Fibroblast of villous mesenchyme (primary cell): ENCODE data around the gene RHBDL3. TPM values are rescaled to one million over a fixed set of nuclear protein-coding genes. Genes with fewer than 3 reads are reported as not detected.

Experiments
- DNase-seq: peaks from one replicate; pipeline ENCODE4 v3.0.0-alpha.2; 2010; ENCODE audit warnings: low read depth
- H3K4me3 ChIP-seq: 2 replicates; pipeline ENCODE4 v1.5.1; 2011; ENCODE audit warnings: low read depth, mild to moderate bottlenecking, low read length
- total RNA-seq: library from RNA; depleted of rRNA; stranded (reverse); fragments of >200 nt; gene quantifications from 2 replicates; pipeline ENCODE4 v1.2.3, GENCODE V29; 2012
- TF ChIP-seq, protein P1 (sequence below): IDR thresholded peaks from 2 replicates; pipeline ENCODE4 v1.5.1; 2012; ENCODE audit warnings: low read depth, mild to moderate bottlenecking, low read length; ENCODE audit not compliant: insufficient read depth

The RHBDL3 gene
- total RNA-seq, 1 donor, result not detected

DNA sequence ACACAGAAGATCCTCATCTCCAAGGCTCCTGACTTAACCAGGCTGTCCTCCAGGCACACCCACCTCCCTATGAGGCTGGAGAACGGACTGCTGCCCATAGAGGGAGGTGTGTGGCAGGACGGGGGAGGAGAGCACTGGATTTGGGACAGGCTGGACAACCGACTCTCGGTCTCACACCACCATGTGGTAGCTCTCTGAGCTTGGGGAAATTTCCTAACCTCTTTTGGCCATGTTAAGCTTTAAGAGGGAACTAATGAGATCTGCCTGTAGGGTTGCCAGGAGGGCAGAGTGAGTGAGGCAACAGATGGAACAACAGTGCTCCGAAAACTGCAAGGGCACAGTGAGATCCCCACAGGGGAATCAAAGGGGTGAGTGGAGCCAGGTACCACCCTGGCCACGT, 32.7 kb downstream of the RHBDL3 start:
- TF ChIP-seq, protein P1, sequence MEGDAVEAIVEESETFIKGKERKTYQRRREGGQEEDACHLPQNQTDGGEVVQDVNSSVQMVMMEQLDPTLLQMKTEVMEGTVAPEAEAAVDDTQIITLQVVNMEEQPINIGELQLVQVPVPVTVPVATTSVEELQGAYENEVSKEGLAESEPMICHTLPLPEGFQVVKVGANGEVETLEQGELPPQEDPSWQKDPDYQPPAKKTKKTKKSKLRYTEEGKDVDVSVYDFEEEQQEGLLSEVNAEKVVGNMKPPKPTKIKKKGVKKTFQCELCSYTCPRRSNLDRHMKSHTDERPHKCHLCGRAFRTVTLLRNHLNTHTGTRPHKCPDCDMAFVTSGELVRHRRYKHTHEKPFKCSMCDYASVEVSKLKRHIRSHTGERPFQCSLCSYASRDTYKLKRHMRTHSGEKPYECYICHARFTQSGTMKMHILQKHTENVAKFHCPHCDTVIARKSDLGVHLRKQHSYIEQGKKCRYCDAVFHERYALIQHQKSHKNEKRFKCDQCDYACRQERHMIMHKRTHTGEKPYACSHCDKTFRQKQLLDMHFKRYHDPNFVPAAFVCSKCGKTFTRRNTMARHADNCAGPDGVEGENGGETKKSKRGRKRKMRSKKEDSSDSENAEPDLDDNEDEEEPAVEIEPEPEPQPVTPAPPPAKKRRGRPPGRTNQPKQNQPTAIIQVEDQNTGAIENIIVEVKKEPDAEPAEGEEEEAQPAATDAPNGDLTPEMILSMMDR, result no peak
- DNase-seq, result peak; percentile 20
- no peak overlapping the region for H3K4me3 ChIP-seq

DNA sequence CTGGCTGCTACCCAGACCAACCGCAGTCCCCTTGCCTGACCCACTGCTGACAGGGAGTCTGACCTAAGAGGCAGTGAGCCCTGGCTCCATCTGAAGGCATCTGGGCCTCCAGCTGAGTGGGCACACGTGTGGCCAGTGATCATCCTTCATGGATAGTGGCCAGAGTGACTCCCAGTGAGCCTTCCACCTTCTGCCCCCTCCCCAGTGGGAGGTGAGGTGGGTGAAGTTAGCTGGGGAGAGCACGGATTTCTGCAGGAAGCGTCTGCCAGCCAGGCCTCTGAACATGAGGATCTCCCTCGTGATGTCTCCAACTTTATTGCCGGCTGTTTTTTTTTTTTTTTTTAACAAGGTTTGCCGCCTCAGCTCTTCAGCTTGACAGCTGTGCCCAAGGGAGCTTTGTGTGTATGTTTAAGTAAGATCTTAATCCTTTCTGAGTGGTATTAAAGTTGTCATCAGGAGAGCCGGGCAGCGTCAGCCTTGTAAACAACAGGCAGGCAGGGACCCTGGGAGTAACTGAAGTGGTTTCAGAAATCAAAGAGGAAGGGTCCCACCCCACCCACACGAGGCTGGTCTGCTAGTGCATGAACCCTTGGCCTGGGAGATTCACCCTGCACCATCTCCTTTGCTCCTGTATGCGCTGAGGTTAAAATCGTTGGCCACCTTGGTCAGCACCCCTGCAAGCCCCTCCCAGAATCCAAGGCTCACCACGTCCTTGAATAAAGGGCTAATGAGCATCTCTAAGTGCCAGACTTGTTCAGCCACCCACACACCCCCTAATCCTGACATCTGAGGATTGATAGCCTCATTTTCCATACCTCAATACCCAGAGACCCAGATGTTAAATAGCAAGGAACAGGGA, 33.3 kb downstream of the RHBDL3 start:
- H3K4me3 ChIP-seq, result no peak overlapping the region
- TF ChIP-seq, protein P1, result no peak
- peak; percentile 78 for DNase-seq

DNA sequence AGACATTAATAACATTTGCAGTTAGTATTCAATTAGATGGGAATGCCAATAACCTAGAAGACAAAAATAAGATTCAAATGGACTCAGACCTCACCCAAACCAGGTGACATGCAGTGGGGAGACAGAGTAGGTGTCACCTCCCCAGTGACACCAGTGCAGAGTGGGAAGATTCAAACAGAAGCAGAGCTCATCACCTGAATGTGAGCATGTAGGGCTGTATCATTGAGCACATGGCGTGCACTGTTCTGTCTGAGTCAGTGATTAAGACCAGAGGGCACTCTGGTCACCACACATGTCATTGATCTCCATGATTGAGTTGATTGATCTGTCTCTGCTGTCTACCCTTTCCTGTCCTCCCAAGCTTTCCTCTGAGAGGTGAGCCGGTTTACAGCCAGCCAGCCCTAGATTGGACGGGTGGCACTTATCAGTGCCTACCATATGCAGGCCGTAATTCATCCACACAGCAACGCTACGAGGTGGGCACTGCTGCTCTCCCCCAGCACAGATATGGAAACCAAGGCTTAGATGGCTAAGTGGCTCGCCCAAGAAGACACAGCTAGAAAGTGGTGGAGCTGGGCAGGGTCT, 34.0 kb downstream of the RHBDL3 start:
- TF ChIP-seq, protein P1, result no peak
- no peak for DNase-seq
- no peak overlapping the region for H3K4me3 ChIP-seq

DNA sequence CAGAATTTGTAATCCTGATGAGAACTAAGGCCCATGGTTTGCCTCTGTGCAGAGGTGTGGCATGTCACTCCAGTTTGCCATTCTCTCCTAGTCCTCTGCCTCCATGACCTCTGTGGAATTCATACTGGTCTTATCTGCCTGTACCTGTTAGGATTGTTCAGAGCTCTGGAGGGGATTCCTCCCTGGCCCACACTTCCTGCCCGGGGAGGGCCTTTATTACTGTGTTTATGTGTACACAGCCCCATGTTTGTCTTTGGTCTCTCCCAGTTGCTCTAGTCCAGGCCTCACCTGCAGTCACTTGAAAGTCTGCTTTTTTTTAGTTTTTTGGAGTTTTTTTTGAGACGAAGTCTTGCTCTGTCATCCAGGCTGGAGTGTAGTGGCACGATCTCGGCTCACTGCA, 36.4 kb downstream of the RHBDL3 start:
- DNase-seq, result no peak
- TF ChIP-seq, protein P1, result no peak
- H3K4me3 ChIP-seq, result no peak overlapping the region

DNA sequence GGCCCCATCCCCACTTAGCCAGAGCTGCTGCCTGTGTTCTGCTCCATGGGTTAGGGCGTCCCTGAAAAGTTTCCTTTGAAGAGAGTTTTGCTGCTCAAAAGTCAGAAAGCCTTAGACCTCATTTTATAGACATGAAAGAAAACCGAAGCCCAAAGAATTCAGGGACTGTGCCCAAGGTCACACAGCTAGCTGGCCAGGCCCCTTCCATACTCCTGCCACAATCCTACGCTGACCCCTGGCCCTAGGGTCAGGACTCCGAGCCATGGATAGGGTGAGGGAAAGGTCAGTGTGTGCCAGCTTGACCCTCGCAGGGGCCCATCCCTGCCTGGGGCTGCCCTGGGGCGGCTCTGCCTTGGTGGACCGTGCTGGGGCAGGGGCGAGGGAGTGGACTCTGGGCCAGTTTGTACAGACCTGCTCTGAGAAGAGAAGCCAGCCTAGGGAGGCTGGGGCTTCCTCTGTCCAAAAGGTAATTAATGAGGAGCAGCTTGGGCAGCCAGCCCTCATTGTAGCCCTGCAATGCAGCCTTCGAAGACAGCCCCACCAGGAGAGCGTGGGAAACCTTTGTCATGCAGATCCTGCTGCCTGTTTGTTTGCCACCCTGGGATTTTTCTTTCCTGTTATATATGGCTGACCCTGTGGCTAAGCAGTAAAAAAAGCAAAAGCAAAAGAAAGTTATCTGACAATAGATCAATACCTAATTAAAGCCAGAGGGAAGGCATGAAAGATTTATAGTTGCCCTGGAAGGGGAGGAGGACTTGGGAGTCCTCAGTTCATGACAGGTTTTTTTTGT, 37.4 kb downstream of the RHBDL3 start:
- TF ChIP-seq, protein P1, result no peak
- H3K4me3 ChIP-seq, result no peak overlapping the region
- DNase-seq, result no peak

DNA sequence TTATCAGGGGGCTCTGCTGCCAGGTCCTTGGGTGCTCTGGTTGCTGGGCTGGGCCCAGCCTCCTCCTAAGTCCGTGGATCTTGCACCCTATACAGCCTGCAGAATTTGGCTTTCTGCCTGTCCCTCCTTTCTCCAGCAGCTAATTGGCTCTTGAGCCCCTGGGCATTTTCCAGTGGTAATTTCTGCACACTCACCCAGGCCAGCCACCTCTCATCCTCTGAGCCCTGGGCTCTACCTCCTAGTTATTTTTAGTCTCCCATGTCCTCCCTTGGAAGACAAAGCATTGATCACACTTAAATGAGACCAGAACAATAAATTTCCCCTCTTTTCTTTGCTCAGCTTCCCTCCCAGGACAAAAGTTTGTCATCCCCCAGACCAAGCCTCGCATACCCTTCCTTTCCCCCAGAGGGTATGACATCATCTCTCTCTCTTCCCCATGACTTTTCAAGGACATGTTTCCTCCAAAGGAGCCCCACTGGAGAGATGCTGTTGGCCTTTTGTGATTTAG, 38.2 kb downstream of the RHBDL3 start:
- no peak for DNase-seq
- no peak overlapping the region for H3K4me3 ChIP-seq
- TF ChIP-seq, protein P1, result no peak
